GM12878 (cell line): ENCODE data around the gene DHX16. TPM values are rescaled to one million over a fixed set of nuclear protein-coding genes. Genes with fewer than 3 reads are reported as not detected.

Experiments
- ATAC-seq: fragments of 200-7000 bp; cut with Tn5 transposase; 3 replicates; pipeline ENCODE4 v1.9.1; 2020; ENCODE audit warnings: mild to moderate bottlenecking, moderate library complexity
- BruUV-seq: library from RNA; stranded (reverse); fragments of 400-500 nt; replicated peaks from 2 replicates; lab custom pipeline; 2021; lab: Mats Ljungman, UMichigan
- CTCF ChIA-PET: fragments of 300-600 bp; sonication (Branson Sonifier 250); formaldehyde crosslinking; extraction: SDS; loops from one replicate; lab custom pipeline; 2021; ENCODE audit warnings: inconsistent platforms; lab: Yijun Ruan, JAX
- POLR2A ChIA-PET: fragments of 350-600 bp; formaldehyde crosslinking; extraction: SDS; loops from one replicate; lab custom pipeline; 2021; ENCODE audit warnings: inconsistent platforms; lab: Charles Lee
- RAD21 ChIA-PET: fragments of 300-600 bp; sonication (Branson Sonifier 250); formaldehyde crosslinking; loops from one replicate; lab custom pipeline; 2023; ENCODE audit warnings: antibody characterized with exemption; ENCODE audit not compliant: unreplicated experiment; lab: Charles Lee
- SMC1A ChIA-PET: fragments of 300-600 bp; sonication (Branson Sonifier 250); formaldehyde crosslinking; loops from one replicate; lab custom pipeline; 2023; ENCODE audit not compliant: unreplicated experiment, uncharacterized antibody; lab: Charles Lee
- DNase-seq: peaks from one replicate; pipeline ENCODE4 v3.0.0-alpha.2; 2011; ENCODE audit warnings: low read depth, low spot score
- FAIRE-seq: peaks from 3 replicates; lab custom pipeline; 2011; peaks lifted over from hg19 to GRCh38; lab: Jason Lieb, UNC
- H2AFZ ChIP-seq: 2 replicates; pipeline ENCODE4 v1.6.0; 2011; ENCODE audit warnings: low read depth, low read length, control low read depth; ENCODE audit not compliant: control insufficient read depth
- H3K27ac ChIP-seq: 2 replicates; pipeline ENCODE4 v1.5.1; 2011; ENCODE audit warnings: control low read depth; ENCODE audit not compliant: control insufficient read depth, insufficient read depth
- H3K27me3 ChIP-seq, 2 experiments: replicated peaks in 1 of 2; 2 replicates each; pipeline versions ENCODE4 v1.6.0 to v1.6.1; 2011; ENCODE audit warnings: low read length in 1 of 2; ENCODE audit not compliant: control insufficient read depth in 2 of 2, insufficient read depth in 2 of 2
- H3K36me3 ChIP-seq, 2 experiments: 2 replicates each; pipeline ENCODE4 v1.5.1; 2011; ENCODE audit warnings: low read length in 1 of 2; ENCODE audit not compliant: control insufficient read depth in 2 of 2, insufficient read depth in 2 of 2
- H3K4me1 ChIP-seq: 2 replicates; pipeline ENCODE4 v1.6.1; 2011; ENCODE audit warnings: mild to moderate bottlenecking, low read length, moderate library complexity, mixed read lengths; ENCODE audit not compliant: control insufficient read depth, insufficient read depth
- H3K4me2 ChIP-seq: 2 replicates; pipeline ENCODE4 v1.6.0; 2011; ENCODE audit warnings: control low read depth; ENCODE audit not compliant: control insufficient read depth, insufficient read depth
- H3K4me3 ChIP-seq: fragments of 200-600 bp; sonication (generic); 2 replicates; pipeline ENCODE4 v1.5.1; 2016
- H3K79me2 ChIP-seq: 2 replicates; pipeline ENCODE4 v1.6.0; 2011; ENCODE audit warnings: low read length; ENCODE audit not compliant: control insufficient read depth, insufficient read depth
- H3K9ac ChIP-seq: 2 replicates; pipeline ENCODE4 v1.8.0; 2011; ENCODE audit warnings: low read length, control low read depth, mixed read lengths; ENCODE audit not compliant: control insufficient read depth, insufficient read depth
- H3K9me3 ChIP-seq: replicated peaks from 3 replicates; pipeline ENCODE4 v1.5.1; 2011; ENCODE audit warnings: mild to moderate bottlenecking, low read length; ENCODE audit not compliant: control insufficient read depth, insufficient read depth
- H4K20me1 ChIP-seq: 2 replicates; pipeline ENCODE4 v1.6.0; 2011; ENCODE audit not compliant: control insufficient read depth, insufficient read depth
- DPF2 ChIP-seq: fragments of 450-650 bp; IDR thresholded peaks from 2 replicates; pipeline ENCODE4 v1.6.1; 2017; ENCODE audit warnings: mild to moderate bottlenecking
- PAX5 ChIP-seq: IDR thresholded peaks from 2 replicates; pipeline ENCODE4 v1.6.1; 2011; ENCODE audit warnings: low read depth, low read length, borderline replicate concordance
- POLR2A ChIP-seq: IDR thresholded peaks from 2 replicates; pipeline ENCODE4 v1.6.1; 2011; ENCODE audit warnings: low read depth, mild to moderate bottlenecking, low read length
- RB1 ChIP-seq: fragments of 450-650 bp; formaldehyde crosslinking; IDR thresholded peaks from 2 replicates; pipeline ENCODE4 v1.6.1; 2017; ENCODE audit warnings: mild to moderate bottlenecking, borderline replicate concordance
- SMC3 ChIP-seq: IDR thresholded peaks from 2 replicates; pipeline ENCODE4 v1.6.1; 2011; ENCODE audit warnings: low read length, improper control_type of control experiment, borderline replicate concordance
- SREBF2 ChIP-seq: IDR thresholded peaks from 2 replicates; pipeline ENCODE4 v1.6.1; 2012; ENCODE audit warnings: mild to moderate bottlenecking, low read length
- SUPT20H ChIP-seq: IDR thresholded peaks from 2 replicates; pipeline ENCODE4 v1.6.1; 2011; ENCODE audit warnings: low read depth, mild to moderate bottlenecking, low read length, moderate library complexity, borderline replicate concordance; ENCODE audit not compliant: control insufficient read depth
- WGBS: methylation state at CpG from one replicate; pipeline ENCODE4 v1.1.6; 2016; ENCODE audit warnings: low lambda C conversion rate; ENCODE audit not compliant: insufficient replicate concordance, insufficient coverage; ENCODE audit errors: missing lambda C conversion rate; 5-methylcytosine and 5-hydroxymethylcytosine counted together
- in situ Hi-C: fragments of 300-500 bp; cut with MboI; formaldehyde crosslinking; loops from 9 replicates; pipeline ENCODE4 v1.14.3; 2018; ENCODE audit warnings: mixed read lengths
- intact Hi-C: fragments of 100-400 bp; cut with micrococcal nuclease; formaldehyde crosslinking; loops from one replicate; pipeline ENCODE4 v1.14.2; 2022; ENCODE audit not compliant: unreplicated experiment
- polyA plus RNA-seq, 11 experiments: library from polyadenylated mRNA; depleted of rRNA in 4 of 11; unstranded in 6 of 11; stranded (reverse) in 5 of 11; fragments of >200 nt; fragmentation: Nextera tagmentation in 4 of 11; fragmentation: Illumina TruSeq in 1 of 11; extraction: Ambion mirVana in 4 of 11; extraction: Trizol in 1 of 11; gene quantifications; 1 replicate in 1 of 11; 2 replicates in 10 of 11; pipeline versions ENCODE4 v1.2.1 to v1.2.3, GENCODE V29; 2011 to 2016; ENCODE audit warnings: inconsistent platforms in 2 of 11, missing spikeins in 2 of 11, low read depth in 1 of 11
- total RNA-seq, 4 experiments: library from RNA; depleted of rRNA in 3 of 4; stranded (reverse); fragments of >200 nt in 3 of 4; fragmentation: Illumina TruSeq in 1 of 4; extraction: Trizol in 1 of 4; gene quantifications; 2 replicates each; pipeline versions ENCODE4 v1.2.1 to v1.2.3, GENCODE V29; 2013 to 2021
- TF ChIP-seq, protein P1 (sequence below): fragments of 450-650 bp; IDR thresholded peaks from 2 replicates; pipeline ENCODE4 v1.6.1; 2017; ENCODE audit warnings: mild to moderate bottlenecking, moderate library complexity
- TF ChIP-seq, protein P2 (sequence below): fragments of 450-650 bp; IDR thresholded peaks from 2 replicates; pipeline ENCODE4 v1.6.1; 2017; ENCODE audit warnings: mild to moderate bottlenecking, moderate library complexity

Gene DHX16
- total and polyA plus RNA-seq, 10 of the 15 experiments (the other 5 are each of a cell fraction or from before 2014, with no cell fraction given), result 10.1 to 41.4 (median 38.3) TPM

DNA sequence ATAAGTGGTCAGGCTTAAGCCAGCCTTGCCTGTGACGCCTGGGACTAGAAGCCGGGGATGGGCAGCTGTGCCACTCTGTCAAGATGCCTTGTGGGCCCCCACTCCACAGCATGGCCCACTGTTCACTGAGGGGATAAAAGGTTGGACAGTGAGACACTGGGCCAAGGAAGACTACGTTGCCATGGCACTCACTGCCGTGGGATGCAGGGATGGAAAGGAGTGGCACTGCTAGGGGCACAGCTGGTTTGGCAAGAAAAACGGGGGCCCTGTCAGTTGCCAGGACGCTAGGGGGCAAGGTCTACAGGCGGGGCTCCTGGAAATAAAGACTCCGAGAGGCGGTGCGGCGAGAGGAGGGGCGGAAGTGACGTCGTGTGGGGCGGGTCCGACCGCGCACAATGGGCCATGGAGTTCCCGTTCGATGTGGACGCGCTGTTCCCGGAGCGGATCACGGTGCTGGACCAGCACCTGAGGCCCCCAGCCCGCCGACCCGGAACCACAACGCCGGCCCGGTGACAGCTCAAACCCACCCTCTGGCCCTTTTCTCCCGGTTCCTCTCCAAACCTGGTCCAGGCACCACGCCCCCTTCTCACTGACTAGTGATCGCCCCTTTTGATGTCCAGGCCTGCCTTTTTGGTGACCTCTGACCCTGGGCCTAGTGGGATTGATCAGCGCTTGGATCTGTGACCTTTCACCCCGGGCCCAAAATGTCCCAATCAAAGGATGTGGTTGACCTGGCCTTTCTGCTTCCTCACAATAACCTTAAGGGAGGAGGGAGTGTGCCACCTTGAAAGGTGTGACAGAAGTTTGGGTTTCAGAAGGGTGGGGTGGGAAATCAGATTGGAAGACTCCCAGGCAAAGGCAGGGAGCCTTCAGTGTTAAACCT, 46.1 kb downstream of the DHX16 start, which contains the start of gene ATAT1 (continued):
- TF ChIP-seq, protein P1, sequence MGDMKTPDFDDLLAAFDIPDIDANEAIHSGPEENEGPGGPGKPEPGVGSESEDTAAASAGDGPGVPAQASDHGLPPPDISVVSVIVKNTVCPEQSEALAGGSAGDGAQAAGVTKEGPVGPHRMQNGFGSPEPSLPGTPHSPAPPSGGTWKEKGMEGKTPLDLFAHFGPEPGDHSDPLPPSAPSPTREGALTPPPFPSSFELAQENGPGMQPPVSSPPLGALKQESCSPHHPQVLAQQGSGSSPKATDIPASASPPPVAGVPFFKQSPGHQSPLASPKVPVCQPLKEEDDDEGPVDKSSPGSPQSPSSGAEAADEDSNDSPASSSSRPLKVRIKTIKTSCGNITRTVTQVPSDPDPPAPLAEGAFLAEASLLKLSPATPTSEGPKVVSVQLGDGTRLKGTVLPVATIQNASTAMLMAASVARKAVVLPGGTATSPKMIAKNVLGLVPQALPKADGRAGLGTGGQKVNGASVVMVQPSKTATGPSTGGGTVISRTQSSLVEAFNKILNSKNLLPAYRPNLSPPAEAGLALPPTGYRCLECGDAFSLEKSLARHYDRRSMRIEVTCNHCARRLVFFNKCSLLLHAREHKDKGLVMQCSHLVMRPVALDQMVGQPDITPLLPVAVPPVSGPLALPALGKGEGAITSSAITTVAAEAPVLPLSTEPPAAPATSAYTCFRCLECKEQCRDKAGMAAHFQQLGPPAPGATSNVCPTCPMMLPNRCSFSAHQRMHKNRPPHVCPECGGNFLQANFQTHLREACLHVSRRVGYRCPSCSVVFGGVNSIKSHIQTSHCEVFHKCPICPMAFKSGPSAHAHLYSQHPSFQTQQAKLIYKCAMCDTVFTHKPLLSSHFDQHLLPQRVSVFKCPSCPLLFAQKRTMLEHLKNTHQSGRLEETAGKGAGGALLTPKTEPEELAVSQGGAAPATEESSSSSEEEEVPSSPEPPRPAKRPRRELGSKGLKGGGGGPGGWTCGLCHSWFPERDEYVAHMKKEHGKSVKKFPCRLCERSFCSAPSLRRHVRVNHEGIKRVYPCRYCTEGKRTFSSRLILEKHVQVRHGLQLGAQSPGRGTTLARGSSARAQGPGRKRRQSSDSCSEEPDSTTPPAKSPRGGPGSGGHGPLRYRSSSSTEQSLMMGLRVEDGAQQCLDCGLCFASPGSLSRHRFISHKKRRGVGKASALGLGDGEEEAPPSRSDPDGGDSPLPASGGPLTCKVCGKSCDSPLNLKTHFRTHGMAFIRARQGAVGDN, result peak; percentile 76; the same call in 1 of the 2 replicates
- peak; percentile 97 for TF ChIP-seq POLR2A
- peak; percentile 22; the same call in 1 of the 2 replicates for TF ChIP-seq PAX5
- TF ChIP-seq DPF2, result 0 out of 2 replicates have a peak, but pooled peaks have one; percentile 44

DNA sequence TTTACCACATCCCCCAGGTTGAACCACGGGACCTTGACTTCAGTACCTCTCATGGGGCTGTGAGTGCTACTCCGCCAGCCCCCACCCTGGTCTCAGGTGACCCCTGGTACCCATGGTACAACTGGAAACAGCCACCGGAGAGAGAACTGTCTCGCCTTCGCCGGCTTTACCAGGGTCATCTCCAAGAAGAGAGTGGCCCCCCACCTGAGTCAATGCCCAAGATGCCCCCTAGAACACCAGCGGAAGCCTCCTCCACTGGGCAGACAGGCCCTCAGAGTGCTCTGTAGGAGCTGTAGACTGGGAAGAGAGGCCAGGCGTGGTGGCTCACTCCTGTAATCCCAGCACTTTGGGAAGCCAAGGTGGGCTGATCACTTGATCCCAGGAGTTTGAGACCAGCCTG, 47.3 kb downstream of the DHX16 start:
- peaks cover 12 to 16% of the 10 kb centered on the region in 2 experiments for H3K36me3 ChIP-seq
- no peak for TF ChIP-seq SUPT20H
- TF ChIP-seq SMC3, result no peak
- no peak for TF ChIP-seq RB1
- no peak for TF ChIP-seq SREBF2
- TF ChIP-seq, protein P2, sequence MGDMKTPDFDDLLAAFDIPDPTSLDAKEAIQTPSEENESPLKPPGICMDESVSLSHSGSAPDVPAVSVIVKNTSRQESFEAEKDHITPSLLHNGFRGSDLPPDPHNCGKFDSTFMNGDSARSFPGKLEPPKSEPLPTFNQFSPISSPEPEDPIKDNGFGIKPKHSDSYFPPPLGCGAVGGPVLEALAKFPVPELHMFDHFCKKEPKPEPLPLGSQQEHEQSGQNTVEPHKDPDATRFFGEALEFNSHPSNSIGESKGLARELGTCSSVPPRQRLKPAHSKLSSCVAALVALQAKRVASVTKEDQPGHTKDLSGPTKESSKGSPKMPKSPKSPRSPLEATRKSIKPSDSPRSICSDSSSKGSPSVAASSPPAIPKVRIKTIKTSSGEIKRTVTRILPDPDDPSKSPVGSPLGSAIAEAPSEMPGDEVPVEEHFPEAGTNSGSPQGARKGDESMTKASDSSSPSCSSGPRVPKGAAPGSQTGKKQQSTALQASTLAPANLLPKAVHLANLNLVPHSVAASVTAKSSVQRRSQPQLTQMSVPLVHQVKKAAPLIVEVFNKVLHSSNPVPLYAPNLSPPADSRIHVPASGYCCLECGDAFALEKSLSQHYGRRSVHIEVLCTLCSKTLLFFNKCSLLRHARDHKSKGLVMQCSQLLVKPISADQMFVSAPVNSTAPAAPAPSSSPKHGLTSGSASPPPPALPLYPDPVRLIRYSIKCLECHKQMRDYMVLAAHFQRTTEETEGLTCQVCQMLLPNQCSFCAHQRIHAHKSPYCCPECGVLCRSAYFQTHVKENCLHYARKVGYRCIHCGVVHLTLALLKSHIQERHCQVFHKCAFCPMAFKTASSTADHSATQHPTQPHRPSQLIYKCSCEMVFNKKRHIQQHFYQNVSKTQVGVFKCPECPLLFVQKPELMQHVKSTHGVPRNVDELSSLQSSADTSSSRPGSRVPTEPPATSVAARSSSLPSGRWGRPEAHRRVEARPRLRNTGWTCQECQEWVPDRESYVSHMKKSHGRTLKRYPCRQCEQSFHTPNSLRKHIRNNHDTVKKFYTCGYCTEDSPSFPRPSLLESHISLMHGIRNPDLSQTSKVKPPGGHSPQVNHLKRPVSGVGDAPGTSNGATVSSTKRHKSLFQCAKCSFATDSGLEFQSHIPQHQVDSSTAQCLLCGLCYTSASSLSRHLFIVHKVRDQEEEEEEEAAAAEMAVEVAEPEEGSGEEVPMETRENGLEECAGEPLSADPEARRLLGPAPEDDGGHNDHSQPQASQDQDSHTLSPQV, result no peak
- H2AFZ ChIP-seq, result no peak overlapping the region
- ChIA-PET SMC1A (interaction anchor here (0.7 to 1.2 kb wide), 2 partner anchors 8 to 12 kb away, joined by 3 to 4 read pairs; partner anchors contain the start of gene MRPS18B), POLR2A (interaction anchor here (0.9 to 2.0 kb wide), 4 partner anchors 7 to 97 kb away, joined by 3 to 11 read pairs (median 3); partner anchors contain the start of gene MRPS18B), CTCF (interaction anchor here (1.2 to 1.7 kb wide), 2 partner anchors 22 to 105 kb away, joined by 3 to 6 read pairs; no protein-coding TSS in a partner anchor), RAD21 (interaction anchor here (2.7 kb wide), 1 partner anchor 105 kb away, joined by 6 read pairs; no protein-coding TSS in a partner anchor)
- intact Hi-C loops, result no loop called here
- H3K4me3 ChIP-seq, result no peak overlapping the region
- DNase-seq (no peak), FAIRE-seq (no peak), ATAC-seq (no peak)
- no peaks in the 10 kb centered on the region for H3K27me3 ChIP-seq
- 96% methylated on average over 8 of the region's 8 CpGs for WGBS
- H3K4me1 ChIP-seq, result no peaks in the 10 kb centered on the region
- no peaks in the 10 kb centered on the region for H4K20me1 ChIP-seq
- no peaks in the 10 kb centered on the region; the same call in none of the 2 replicates for H3K79me2 ChIP-seq
- no peaks in the 10 kb centered on the region for H3K9me3 ChIP-seq
- H3K9ac ChIP-seq, result no peak overlapping the region
- BruUV-seq, result no TSS peak
- H3K4me2 ChIP-seq, result no peak overlapping the region
- no peak overlapping the region for H3K27ac ChIP-seq
- in situ Hi-C loops, result no loop called here
